Trophoblast cell (in vitro differentiated cells and primary cell): ENCODE measurements around the gene NEMP1. TPM values are rescaled to one million over a fixed set of nuclear protein-coding genes. Genes with fewer than 3 reads are reported as not detected.

Experiments used
- DNase-seq, 2 donors: peaks; one replicate each; pipeline ENCODE4 v3.0.0-alpha.2; 2016
- H2AFZ ChIP-seq: 2 replicates; pipeline ENCODE4 v1.6.1; 2013; ENCODE audit warnings: low read length, moderate library complexity, mild to moderate bottlenecking; ENCODE audit not compliant: insufficient read depth, poor library complexity
- H2AK5ac ChIP-seq: 2 replicates; pipeline ENCODE4 v1.6.1; 2013; ENCODE audit warnings: mild to moderate bottlenecking, low read length
- H2BK120ac ChIP-seq: 2 replicates; pipeline ENCODE4 v1.6.1; 2013; ENCODE audit warnings: low read length, mild to moderate bottlenecking, moderate library complexity; ENCODE audit not compliant: insufficient read depth, poor library complexity
- H2BK12ac ChIP-seq: 2 replicates; pipeline ENCODE4 v1.6.1; 2013; ENCODE audit warnings: mild to moderate bottlenecking, low read length, moderate library complexity
- H2BK5ac ChIP-seq: 2 replicates; pipeline ENCODE4 v1.6.1; 2013; ENCODE audit warnings: low read length, low read depth, moderate library complexity, mild to moderate bottlenecking; ENCODE audit not compliant: poor library complexity
- H3K14ac ChIP-seq: 2 replicates; pipeline ENCODE4 v1.6.1; 2013; ENCODE audit warnings: mild to moderate bottlenecking, low read length
- H3K18ac ChIP-seq: 2 replicates; pipeline ENCODE4 v1.6.1; 2013; ENCODE audit warnings: mild to moderate bottlenecking, low read length
- H3K23ac ChIP-seq: 2 replicates; pipeline ENCODE4 v1.6.1; 2013; ENCODE audit warnings: low read length
- H3K27ac ChIP-seq: 2 replicates; pipeline ENCODE4 v1.5.1; 2013; ENCODE audit warnings: low read depth, mild to moderate bottlenecking, inconsistent platforms, low read length, moderate library complexity
- H3K27me3 ChIP-seq: 2 replicates; pipeline ENCODE4 v1.6.1; 2013; ENCODE audit warnings: inconsistent platforms, mild to moderate bottlenecking, low read length, moderate library complexity; ENCODE audit not compliant: insufficient read depth
- H3K36me3 ChIP-seq, 2 experiments: 1 replicate in 1 of 2; 2 replicates in 1 of 2; pipeline ENCODE4 v1.6.1; 2013; ENCODE audit warnings: low read length in 2 of 2, mild to moderate bottlenecking in 2 of 2, moderate library complexity in 1 of 2; ENCODE audit not compliant: insufficient read depth in 2 of 2, control insufficient read depth in 1 of 2
- H3K4ac ChIP-seq: 2 replicates; pipeline ENCODE4 v1.6.1; 2013; ENCODE audit warnings: low read depth, mild to moderate bottlenecking, low read length, moderate library complexity
- H3K4me1 ChIP-seq, 2 experiments: 1 replicate in 1 of 2; 2 replicates in 1 of 2; pipeline ENCODE4 v1.6.1; 2013; ENCODE audit warnings: low read length in 2 of 2, mild to moderate bottlenecking in 2 of 2, moderate library complexity in 1 of 2; ENCODE audit not compliant: insufficient read depth in 2 of 2, control insufficient read depth in 1 of 2
- H3K4me2 ChIP-seq: 2 replicates; pipeline ENCODE4 v1.6.1; 2013; ENCODE audit warnings: inconsistent platforms, mild to moderate bottlenecking, low read length, moderate library complexity
- H3K4me3 ChIP-seq: 2 replicates; pipeline ENCODE4 v1.5.1; 2013; ENCODE audit warnings: mild to moderate bottlenecking, low read depth, low read length, inconsistent platforms
- H3K79me1 ChIP-seq: one replicate; pipeline ENCODE4 v1.6.1; 2013; ENCODE audit warnings: low read length
- H3K79me2 ChIP-seq: 2 replicates; pipeline ENCODE4 v1.6.1; 2013; ENCODE audit warnings: low read length, mild to moderate bottlenecking; ENCODE audit not compliant: control insufficient read depth, insufficient read depth, poor library complexity
- H3K9ac ChIP-seq: 2 replicates; pipeline ENCODE4 v1.6.1; 2013; ENCODE audit warnings: mild to moderate bottlenecking, low read length
- H3K9me3 ChIP-seq: 2 replicates; pipeline ENCODE4 v1.6.1; 2013; ENCODE audit warnings: low read depth, mild to moderate bottlenecking, control low read depth, inconsistent platforms, low read length; ENCODE audit not compliant: insufficient read depth
- H4K12ac ChIP-seq: 2 replicates; pipeline ENCODE4 v1.6.1; 2013; ENCODE audit warnings: low read depth, mild to moderate bottlenecking, low read length, moderate library complexity
- H4K8ac ChIP-seq: 2 replicates; pipeline ENCODE4 v1.6.1; 2013; ENCODE audit warnings: low read depth, mild to moderate bottlenecking, low read length, moderate library complexity
- H4K91ac ChIP-seq: one replicate; pipeline ENCODE4 v1.6.1; 2013; ENCODE audit warnings: low read depth, mild to moderate bottlenecking, low read length, moderate library complexity
- WGBS: extraction: QIAGEN DNeasy Blood & Tissue Kit; methylation state at CpG from one replicate; pipeline ENCODE4 v1.1.7; 2013; ENCODE audit warnings: missing lambda C conversion rate; ENCODE audit not compliant: insufficient read length, insufficient coverage; ENCODE audit errors: extremely low coverage; 5-methylcytosine and 5-hydroxymethylcytosine counted together
- polyA plus RNA-seq: library from polyadenylated mRNA; stranded (reverse); fragments of 200-250 nt; gene quantifications from 2 replicates; pipeline ENCODE4 v1.2.3, GENCODE V29; 2013

Gene NEMP1
- 11.6 and 12.1 TPM in 2 replicates for polyA plus RNA-seq

DNA sequence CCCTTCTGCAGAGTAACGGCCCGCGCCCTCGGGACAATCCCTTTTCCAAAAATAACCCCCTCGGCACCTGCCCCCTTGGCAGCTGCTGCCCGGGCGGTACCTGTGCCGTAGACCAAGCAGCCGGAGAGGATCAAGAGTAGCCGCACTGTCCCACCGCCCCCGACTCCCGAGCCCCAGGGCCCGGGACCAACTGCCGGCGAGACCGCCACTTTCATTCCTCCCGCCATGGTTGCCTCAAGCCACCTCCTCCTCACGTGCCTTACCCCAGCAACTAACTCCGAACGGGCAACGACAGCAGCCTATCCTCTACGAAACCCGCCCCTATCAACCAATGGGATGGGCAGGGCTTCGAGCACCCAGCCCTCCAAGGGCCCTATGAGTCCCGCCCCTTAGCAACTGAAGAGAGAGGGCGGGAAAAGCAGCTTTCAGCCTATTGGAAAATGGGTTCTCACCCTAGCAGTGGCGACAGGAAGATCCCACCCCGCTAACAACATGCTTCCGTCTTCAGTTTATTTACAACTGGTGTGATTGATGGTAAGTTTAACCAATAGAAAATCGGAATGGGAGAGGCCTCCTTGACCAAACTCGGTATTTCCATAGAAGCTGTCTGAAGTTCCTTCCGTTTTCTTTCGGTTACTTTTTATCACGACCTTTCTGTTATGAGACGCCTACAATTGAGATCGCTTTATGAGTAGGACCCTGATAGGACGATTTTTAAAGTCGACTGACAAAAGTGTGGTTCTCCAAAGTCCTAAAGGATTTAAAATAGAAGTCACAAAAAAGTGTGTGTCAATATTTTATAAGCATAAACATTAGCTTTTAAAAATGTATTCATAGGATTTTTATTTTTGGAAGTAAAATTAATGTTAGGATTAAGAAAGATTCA, at the start of gene NEMP1:
TSS of gene NEMP1 (minus strand) at position 273 of the 886 bp plus-strand sequence. CDS start at position 227, 46 bp downstream.
- H3K14ac ChIP-seq, result peak within 1 kb of the TSS; percentile 39
- peak within 1 kb of the TSS; percentile 85 for H3K9ac ChIP-seq
- H3K79me1 ChIP-seq, result no peaks in the 10 kb centered on the region
- peak within 1 kb of the TSS; percentile 35 for H2BK5ac ChIP-seq
- H3K9me3 ChIP-seq, result no peaks in the 10 kb centered on the region
- peak within 1 kb of the TSS; percentile 82 for H3K4me3 ChIP-seq
- H2BK120ac ChIP-seq, result no peak within 1 kb of the TSS
- peak within 1 kb of the TSS; percentile 5 for H3K4ac ChIP-seq
- peak within 1 kb of the TSS; percentile 31 for H4K8ac ChIP-seq
- peak within 1 kb of the TSS; percentile 5 for H2AFZ ChIP-seq
- peak within 1 kb of the TSS; percentile 88 for H3K4me2 ChIP-seq
- H4K12ac ChIP-seq, result peak within 1 kb of the TSS; percentile 37
- peaks cover 4% of the 10 kb centered on the region for H3K79me2 ChIP-seq
- no peak within 1 kb of the TSS for H2BK12ac ChIP-seq
- no peaks in the 10 kb centered on the region for H3K4me1 ChIP-seq
- H3K36me3 ChIP-seq, result peaks cover 0 to 3% of the 10 kb centered on the region in 2 experiments
- peak within 1 kb of the TSS; percentile 21 for H4K91ac ChIP-seq
- peak within 1 kb of the TSS; percentile 26 for H3K18ac ChIP-seq
- H3K23ac ChIP-seq, result no peak within 1 kb of the TSS
- H2AK5ac ChIP-seq, result no peak within 1 kb of the TSS
- DNase-seq, result peak; percentile 100
- WGBS, result no CpG with 5 or more reads among the region's 39 CpGs
- no peaks in the 10 kb centered on the region for H3K27me3 ChIP-seq
- H3K27ac ChIP-seq, result peak within 1 kb of the TSS; percentile 50

- Histone ChIP-seq H3K4me2 (peak within 1 kb of the TSS; percentile 98), H4K12ac (peak within 1 kb of the TSS; percentile 83), H3K18ac (peak within 1 kb of the TSS; percentile 97), H2BK12ac (peak within 1 kb of the TSS; percentile 85), H3K4ac (peak within 1 kb of the TSS; percentile 98), H3K4me3 (peak within 1 kb of the TSS; percentile 87), H2AFZ (peak within 1 kb of the TSS; percentile 99), H4K91ac (peak within 1 kb of the TSS; percentile 99), H2BK120ac (peak within 1 kb of the TSS; percentile 95), H3K4me1 (peaks cover 32 to 39% of the 10 kb centered on the region in 2 experiments), H3K27me3 (no peaks in the 10 kb centered on the region), H3K23ac (no peak within 1 kb of the TSS), H2AK5ac (peak within 1 kb of the TSS; percentile 98), H3K9ac (peak within 1 kb of the TSS; percentile 89), H3K79me1 (peaks cover 27% of the 10 kb centered on the region), H3K79me2 (peaks cover 27% of the 10 kb centered on the region), H3K9me3 (no peaks in the 10 kb centered on the region), H3K36me3 (no peaks in the 10 kb centered on the region), H3K14ac (peak within 1 kb of the TSS; percentile 100), H3K27ac (peak within 1 kb of the TSS; percentile 98), H2BK5ac (peak within 1 kb of the TSS; percentile 99), H4K8ac (peak within 1 kb of the TSS; percentile 99)
- no CpG with 5 or more reads among the region's 57 CpGs for WGBS
- DNase-seq, result peak; percentile 68 to 90
Observed at GRCh38 chr12:57127726-57128518, 49.3 kb upstream of the NEMP1 start, which contains the start of gene LRP1. Gene LRP1 (plus strand): TSS chr12:57128483. CDS start chr12:57128965, 482 bp downstream.

- H3K27ac ChIP-seq, result peak overlapping the region; percentile 98
- no peak overlapping the region for H3K9ac ChIP-seq
- peak overlapping the region; percentile 98 for H3K4me2 ChIP-seq
- H3K4me3 ChIP-seq, result peak overlapping the region; percentile 87
- H3K14ac ChIP-seq, result no peak overlapping the region
- peaks cover 25 to 32% of the 10 kb centered on the region in 2 experiments for H3K4me1 ChIP-seq
- H2BK120ac ChIP-seq, result no peak overlapping the region
- H2AFZ ChIP-seq, result peak overlapping the region; percentile 54
- no peak overlapping the region for H2AK5ac ChIP-seq
- H3K27me3 ChIP-seq, result no peaks in the 10 kb centered on the region
- peaks cover 22% of the 10 kb centered on the region for H3K79me2 ChIP-seq
- H4K91ac ChIP-seq, result peak overlapping the region; percentile 63
- peaks cover 20% of the 10 kb centered on the region for H3K79me1 ChIP-seq
- no CpG with 5 or more reads among the region's 26 CpGs for WGBS
- H3K18ac ChIP-seq, result peak overlapping the region; percentile 75
- peak; percentile 92 to 94 for DNase-seq
- no peak overlapping the region for H3K23ac ChIP-seq
- no peak overlapping the region for H2BK12ac ChIP-seq
- H3K4ac ChIP-seq, result no peak overlapping the region
- H3K9me3 ChIP-seq, result no peaks in the 10 kb centered on the region
- no peak overlapping the region for H4K8ac ChIP-seq
- H4K12ac ChIP-seq, result no peak overlapping the region
- no peak overlapping the region for H2BK5ac ChIP-seq
- no peaks in the 10 kb centered on the region for H3K36me3 ChIP-seq
Observed at GRCh38 chr12:57127101-57127725, 48.6 kb upstream of the NEMP1 start.

- Histone ChIP-seq H3K36me3 (no peaks in the 10 kb centered on the region), H4K8ac (no peak overlapping the region), H3K79me2 (peaks cover 20% of the 10 kb centered on the region), H3K4me2 (peak overlapping the region; percentile 98), H2BK5ac (no peak overlapping the region), H3K4ac (no peak overlapping the region), H3K27me3 (no peaks in the 10 kb centered on the region), H4K12ac (no peak overlapping the region), H3K9me3 (no peaks in the 10 kb centered on the region), H3K9ac (no peak overlapping the region), H4K91ac (no peak overlapping the region), H3K14ac (peak overlapping the region; percentile 24), H2AK5ac (no peak overlapping the region), H3K18ac (no peak overlapping the region), H3K23ac (no peak overlapping the region), H2BK12ac (no peak overlapping the region), H3K4me3 (no peak overlapping the region), H3K79me1 (peaks cover 14% of the 10 kb centered on the region), H2AFZ (no peak overlapping the region), H2BK120ac (no peak overlapping the region), H3K27ac (peak overlapping the region; percentile 20), H3K4me1 (peaks cover 19 to 26% of the 10 kb centered on the region in 2 experiments)
- DNase-seq, result no peak
- no CpG with 5 or more reads among the region's 7 CpGs for WGBS
Observed at GRCh38 chr12:57126561-57126960, 48.0 kb upstream of the NEMP1 start.
